Colonic mucosa (tissue), 4 donors: Measurements from ENCODE around the gene SFRP2. TPM values are rescaled to one million over a fixed set of nuclear protein-coding genes. Genes with fewer than 3 reads are reported as not detected.

Experiments
- DNase-seq: peaks from one replicate; pipeline ENCODE4 v3.0.0-alpha.2; 2020
- H3K27ac ChIP-seq: fragments of 200-600 bp; one replicate; pipeline ENCODE4 v1.8.0; 2021
- H3K27me3 ChIP-seq: fragments of 200-600 bp; one replicate; pipeline ENCODE4 v1.8.0; 2021
- H3K36me3 ChIP-seq: fragments of 200-600 bp; one replicate; pipeline ENCODE4 v1.8.0; 2021
- H3K4me1 ChIP-seq: fragments of 200-600 bp; one replicate; pipeline ENCODE4 v1.8.0; 2021; ENCODE audit warnings: mild to moderate bottlenecking
- H3K4me3 ChIP-seq: fragments of 200-600 bp; one replicate; pipeline ENCODE4 v1.8.0; 2021
- H3K9ac ChIP-seq, 2 donors: one replicate each; pipeline ENCODE4 v1.7.0; 2013; ENCODE audit warnings: control low read depth in 2 of 2, low read depth in 2 of 2, low read length in 2 of 2
- H3K9me3 ChIP-seq: fragments of 200-600 bp; one replicate; pipeline ENCODE4 v1.8.0; 2021
- intact Hi-C: fragments of 100-400 bp; cut with DNase I; formaldehyde crosslinking; loops from one replicate; pipeline ENCODE4 v1.14.1; 2022
- total RNA-seq, 2 donors: library from RNA; stranded (reverse); fragmentation: NEBNext Ultra II Directional in 1 of 2; extraction: Animal tissue kit (Norgen Biotek cat#: 25700) in 1 of 2; gene quantifications; one replicate each; pipeline ENCODE4 v1.2.1, GENCODE V29; 2021
- TF ChIP-seq, protein P1 (sequence below): fragments of 200-600 bp; IDR thresholded peaks from one replicate; pipeline ENCODE4 v1.8.0; 2022; ENCODE audit warnings: antibody characterized with exemption, mild to moderate bottlenecking
- donor health status: healthy.
- donor health status: DM: no; HTN: no; CAD: no.
- donor health status: DM: no; HTN: no; CAD: no.

The SFRP2 gene
- total RNA-seq, 2 donors from 2014 or later = 8.7 to 36.2 TPM

DNA sequence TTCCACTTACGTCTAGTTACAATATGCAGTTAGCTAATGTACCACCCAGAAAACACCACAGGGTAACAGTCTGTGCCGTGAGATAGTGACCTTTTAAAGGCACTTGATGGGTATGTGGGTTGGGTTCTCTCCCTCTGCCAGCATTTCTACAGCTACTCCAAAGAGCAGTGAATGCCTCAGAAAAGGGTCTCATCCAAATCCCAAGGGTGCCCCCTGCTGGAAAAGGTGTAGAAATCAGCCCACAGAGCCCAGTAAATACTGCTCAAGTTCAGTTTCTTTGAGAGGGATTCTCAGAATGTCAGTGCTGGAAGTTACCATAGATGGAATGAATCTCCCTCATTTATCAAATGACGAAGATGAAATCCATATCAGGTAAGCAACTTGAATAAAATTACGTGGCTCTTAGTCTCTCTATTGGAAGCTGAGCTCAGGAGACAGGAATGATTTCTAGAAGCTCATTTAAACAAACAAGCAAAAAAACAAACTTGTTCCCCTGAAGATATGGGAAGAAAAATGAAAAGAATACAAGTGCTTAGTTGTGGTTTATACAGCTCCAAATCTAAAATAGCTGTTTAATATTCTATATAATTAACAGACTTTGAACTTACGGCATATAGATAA, 38.6 kb downstream of the SFRP2 start:
- H3K27me3 ChIP-seq = no peaks in the 10 kb centered on the region
- H3K4me3 ChIP-seq = no peak overlapping the region
- H3K27ac ChIP-seq = no peak overlapping the region
- intact Hi-C loops = loop anchor here (10.0 kb wide), 1 partner anchor 116 kb away; no protein-coding TSS in a partner anchor
- TF ChIP-seq, protein P1, sequence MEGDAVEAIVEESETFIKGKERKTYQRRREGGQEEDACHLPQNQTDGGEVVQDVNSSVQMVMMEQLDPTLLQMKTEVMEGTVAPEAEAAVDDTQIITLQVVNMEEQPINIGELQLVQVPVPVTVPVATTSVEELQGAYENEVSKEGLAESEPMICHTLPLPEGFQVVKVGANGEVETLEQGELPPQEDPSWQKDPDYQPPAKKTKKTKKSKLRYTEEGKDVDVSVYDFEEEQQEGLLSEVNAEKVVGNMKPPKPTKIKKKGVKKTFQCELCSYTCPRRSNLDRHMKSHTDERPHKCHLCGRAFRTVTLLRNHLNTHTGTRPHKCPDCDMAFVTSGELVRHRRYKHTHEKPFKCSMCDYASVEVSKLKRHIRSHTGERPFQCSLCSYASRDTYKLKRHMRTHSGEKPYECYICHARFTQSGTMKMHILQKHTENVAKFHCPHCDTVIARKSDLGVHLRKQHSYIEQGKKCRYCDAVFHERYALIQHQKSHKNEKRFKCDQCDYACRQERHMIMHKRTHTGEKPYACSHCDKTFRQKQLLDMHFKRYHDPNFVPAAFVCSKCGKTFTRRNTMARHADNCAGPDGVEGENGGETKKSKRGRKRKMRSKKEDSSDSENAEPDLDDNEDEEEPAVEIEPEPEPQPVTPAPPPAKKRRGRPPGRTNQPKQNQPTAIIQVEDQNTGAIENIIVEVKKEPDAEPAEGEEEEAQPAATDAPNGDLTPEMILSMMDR = peak; percentile 51
- H3K9me3 ChIP-seq = no peaks in the 10 kb centered on the region
- no peaks in the 10 kb centered on the region for H3K36me3 ChIP-seq
- no peaks in the 10 kb centered on the region for H3K4me1 ChIP-seq
- peak; percentile 63 for DNase-seq
- no peak overlapping the region for H3K9ac ChIP-seq

DNA sequence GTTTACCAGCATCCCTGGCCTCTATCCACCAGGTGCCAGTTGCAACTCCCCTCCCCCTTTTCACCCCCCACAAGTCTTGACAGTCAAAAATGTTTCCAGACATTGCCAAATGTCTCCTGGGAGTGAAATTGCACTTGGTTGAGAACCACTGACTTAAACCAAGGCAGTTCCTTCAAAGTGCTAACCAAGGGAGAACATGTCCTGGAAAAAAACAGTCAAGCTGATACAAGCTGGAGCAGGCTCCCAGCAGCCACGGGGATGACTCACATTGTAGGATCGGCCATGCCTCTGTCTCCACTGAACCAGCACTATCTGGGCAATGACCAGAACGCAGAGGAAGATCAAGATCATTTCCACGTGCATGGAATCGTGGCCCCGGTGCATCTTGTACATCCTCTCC, 40.5 kb downstream of the SFRP2 start:
- Histone ChIP-seq H3K4me3 (no peak overlapping the region), H3K9ac (no peak overlapping the region), H3K4me1 (no peaks in the 10 kb centered on the region), H3K9me3 (no peaks in the 10 kb centered on the region), H3K27me3 (no peaks in the 10 kb centered on the region), H3K27ac (no peak overlapping the region), H3K36me3 (no peaks in the 10 kb centered on the region)
- TF ChIP-seq, protein P1 = no peak
- intact Hi-C loops = no loop called here
- no peak for DNase-seq

DNA sequence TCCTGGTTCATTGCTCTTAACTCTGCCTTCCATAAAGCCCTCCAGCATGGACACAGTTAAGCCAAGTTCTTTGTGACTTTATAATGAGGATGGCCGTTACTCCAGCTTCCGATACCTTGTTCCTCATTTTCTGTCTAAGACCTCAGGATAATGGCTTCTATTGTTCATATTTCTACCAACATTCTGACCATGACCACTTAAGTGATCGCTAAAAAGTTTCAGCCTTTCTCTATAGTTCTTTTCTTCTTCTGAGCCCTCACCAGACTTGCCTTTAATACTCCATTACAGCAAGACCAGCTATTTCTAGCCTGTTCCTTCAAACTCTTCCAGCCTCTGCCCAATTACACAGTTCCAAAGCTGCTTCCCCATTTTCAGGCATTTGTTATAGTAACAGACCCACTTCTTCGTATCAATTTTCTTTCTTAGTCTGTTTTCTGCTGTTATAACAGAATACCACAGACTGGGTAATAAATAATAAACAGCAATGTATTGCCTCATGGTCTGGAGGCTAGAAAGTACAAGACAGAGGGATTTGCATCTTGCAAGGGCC, 41.4 kb downstream of the SFRP2 start:
- no peak overlapping the region for H3K9ac ChIP-seq
- DNase-seq = no peak
- H3K4me3 ChIP-seq = no peak overlapping the region
- intact Hi-C loops = no loop called here
- no peaks in the 10 kb centered on the region for H3K36me3 ChIP-seq
- TF ChIP-seq, protein P1 = no peak
- no peaks in the 10 kb centered on the region for H3K27me3 ChIP-seq
- no peaks in the 10 kb centered on the region for H3K9me3 ChIP-seq
- no peak overlapping the region for H3K27ac ChIP-seq
- H3K4me1 ChIP-seq = no peaks in the 10 kb centered on the region

DNA sequence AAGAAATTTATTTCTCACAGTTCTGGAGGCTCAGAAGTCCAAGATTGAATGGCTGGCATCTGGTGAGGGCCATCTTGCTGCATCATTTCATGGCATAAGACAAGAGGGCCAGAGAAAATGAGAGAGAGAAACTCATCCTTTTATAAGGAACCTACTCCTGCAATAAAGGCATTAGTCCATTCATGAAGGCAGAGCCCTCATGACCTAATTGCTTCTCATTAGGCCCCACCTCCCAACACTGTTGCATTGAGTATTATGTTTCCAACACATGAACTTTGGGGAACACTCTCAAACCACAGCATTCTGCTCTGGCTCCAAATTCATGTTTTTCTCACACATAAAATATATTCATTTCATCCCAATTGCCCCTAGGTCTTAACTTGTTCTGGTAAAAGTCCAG, 43.2 kb downstream of the SFRP2 start:
- H3K4me3 ChIP-seq = no peak overlapping the region

DNA sequence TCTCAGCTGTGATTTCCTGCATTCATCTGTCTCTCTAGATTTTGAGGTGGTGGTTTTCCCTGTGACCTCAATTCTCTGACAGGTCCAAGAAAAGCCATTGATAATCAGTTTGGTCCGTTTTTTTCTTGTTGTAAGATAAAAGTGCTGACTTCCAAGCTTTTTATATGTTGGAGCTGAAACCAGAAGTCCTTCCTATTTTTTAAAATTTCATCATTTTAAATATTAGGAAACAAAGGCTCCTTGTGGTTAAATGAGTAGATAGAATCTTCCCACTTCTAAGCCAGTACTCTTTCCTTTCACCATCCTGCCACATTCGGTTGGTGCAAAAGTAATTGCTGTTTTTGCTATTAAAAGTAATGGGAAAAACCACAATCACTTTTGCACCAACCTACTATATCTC, 47.3 kb downstream of the SFRP2 start:
- Histone ChIP-seq H3K36me3 (no peaks in the 10 kb centered on the region), H3K9me3 (no peaks in the 10 kb centered on the region), H3K9ac (no peak overlapping the region), H3K4me1 (no peaks in the 10 kb centered on the region), H3K27me3 (no peaks in the 10 kb centered on the region), H3K27ac (no peak overlapping the region), H3K4me3 (no peak overlapping the region)
- intact Hi-C loops = no loop called here
- TF ChIP-seq, protein P1 = no peak
- no peak for DNase-seq

More for the DNA sequence above, 43.2 kb downstream of the SFRP2 start:
- Histone ChIP-seq H3K9ac (no peak overlapping the region), H3K27me3 (no peaks in the 10 kb centered on the region), H3K4me1 (no peaks in the 10 kb centered on the region), H3K36me3 (no peaks in the 10 kb centered on the region), H3K9me3 (no peaks in the 10 kb centered on the region), H3K27ac (no peak overlapping the region)
- intact Hi-C loops = no loop called here
- no peak for DNase-seq
- TF ChIP-seq, protein P1 = no peak
